Activated T-cell treated with anti-CD3 and anti-CD28 coated beads, Interleukin-2, amount 50 U/mL, for 24 hours (primary cell): ENCODE results near the gene DFFA.
A peak's percentile ranks its signal among the peaks of the same experiment; 100 is the strongest.
"Not testable (repeated sequence)": the region's sequence is repeated elsewhere in the genome, so short reads cannot be mapped to it uniquely, and the experiment has no call there.

Source experiments
- DNase-seq: peaks from one replicate; pipeline ENCODE4 v3.0.0-alpha.2; 2020
- H3K27ac Mint-ChIP-seq: 2 replicates; pipeline ENCODE4 v1.8.0; 2020; ENCODE audit warnings: mild to moderate bottlenecking, mixed read lengths
- H3K27me3 Mint-ChIP-seq: 2 replicates; pipeline ENCODE4 v1.8.0; 2020; ENCODE audit warnings: mixed read lengths
- H3K36me3 Mint-ChIP-seq: 2 replicates; pipeline ENCODE4 v1.8.0; 2020; ENCODE audit warnings: low read depth, mixed read lengths
- H3K4me1 Mint-ChIP-seq: 2 replicates; pipeline ENCODE4 v1.8.0; 2020; ENCODE audit warnings: low read depth, mixed read lengths
- H3K4me3 Mint-ChIP-seq: 2 replicates; pipeline ENCODE4 v1.8.0; 2020; ENCODE audit warnings: mild to moderate bottlenecking, moderate library complexity, mixed read lengths
- H3K9me3 Mint-ChIP-seq: 2 replicates; pipeline ENCODE4 v1.8.0; 2020; ENCODE audit warnings: mixed read lengths

Gene DFFA

DNA sequence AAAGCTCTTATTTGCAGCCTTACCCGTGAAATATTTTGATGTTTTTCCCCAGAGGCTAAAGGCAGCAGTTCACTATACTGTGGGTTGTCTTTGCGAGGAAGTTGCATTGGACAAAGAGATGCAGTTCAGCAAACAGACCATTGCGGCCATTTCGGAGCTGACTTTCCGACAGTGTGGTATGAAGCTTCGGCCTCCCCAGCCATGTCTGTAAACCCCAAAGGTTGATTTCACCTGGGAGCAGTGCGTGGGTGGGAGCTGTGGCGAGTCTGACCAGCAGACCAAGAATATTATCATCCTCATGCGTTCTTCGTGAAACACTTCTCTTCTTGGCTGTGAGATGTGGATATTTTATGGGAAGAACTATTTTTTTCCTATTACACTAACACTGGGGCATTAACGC, 38.5 kb downstream of the DFFA start:
- Mint-ChIP-seq H3K4me1 (peaks cover 27% of the 10 kb centered on the region), H3K4me3 (no peak overlapping the region), H3K9me3 (no peaks in the 10 kb centered on the region), H3K27me3 (no peaks in the 10 kb centered on the region), H3K36me3 (peaks cover 31% of the 10 kb centered on the region), H3K27ac (no peak overlapping the region)
- DNase-seq = no peak

DNA sequence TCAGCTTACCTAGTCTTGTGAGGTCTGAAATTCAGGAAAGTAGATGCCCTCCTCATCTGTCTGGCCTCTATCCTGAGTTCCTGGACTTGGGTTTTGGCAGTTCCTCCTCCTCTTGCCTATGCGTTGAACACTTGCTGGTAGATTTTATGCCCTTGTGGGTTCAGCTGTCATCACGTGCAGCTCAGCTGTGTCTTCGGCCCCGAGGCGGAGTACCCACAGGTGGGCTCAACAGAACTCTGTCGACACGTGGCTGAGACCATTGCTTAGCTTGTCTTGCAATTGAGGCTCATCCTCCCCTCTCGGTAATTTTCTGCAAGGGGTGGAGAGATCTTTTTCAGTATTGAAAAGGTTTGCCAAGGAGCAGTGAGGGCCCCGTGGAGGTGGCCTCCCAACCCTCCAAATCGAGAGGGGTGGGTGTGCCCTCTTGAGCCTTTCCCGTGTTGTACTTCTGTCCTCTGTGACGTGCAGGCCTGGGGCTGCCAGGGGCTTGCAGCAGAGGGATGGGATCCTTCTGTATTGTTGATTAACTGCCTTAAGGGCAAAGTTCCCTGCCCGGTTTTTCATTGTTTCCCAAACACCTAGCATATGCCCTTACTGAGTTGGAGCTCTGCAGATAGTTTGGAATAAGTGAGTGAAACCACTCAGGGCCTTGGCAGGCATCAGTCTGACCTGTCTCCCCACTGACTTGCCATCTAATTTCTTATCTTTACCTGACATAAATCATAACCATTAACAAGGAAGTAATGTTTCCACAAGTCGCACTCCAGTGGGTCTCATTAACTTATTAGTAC, 39.2 kb downstream of the DFFA start:
- H3K27ac Mint-ChIP-seq = no peak overlapping the region
- H3K4me1 Mint-ChIP-seq = peaks cover 30% of the 10 kb centered on the region
- no peaks in the 10 kb centered on the region for H3K9me3 Mint-ChIP-seq
- H3K36me3 Mint-ChIP-seq = peaks cover 27% of the 10 kb centered on the region
- H3K4me3 Mint-ChIP-seq = no peak overlapping the region
- no peaks in the 10 kb centered on the region for H3K27me3 Mint-ChIP-seq
- DNase-seq = no peak

DNA sequence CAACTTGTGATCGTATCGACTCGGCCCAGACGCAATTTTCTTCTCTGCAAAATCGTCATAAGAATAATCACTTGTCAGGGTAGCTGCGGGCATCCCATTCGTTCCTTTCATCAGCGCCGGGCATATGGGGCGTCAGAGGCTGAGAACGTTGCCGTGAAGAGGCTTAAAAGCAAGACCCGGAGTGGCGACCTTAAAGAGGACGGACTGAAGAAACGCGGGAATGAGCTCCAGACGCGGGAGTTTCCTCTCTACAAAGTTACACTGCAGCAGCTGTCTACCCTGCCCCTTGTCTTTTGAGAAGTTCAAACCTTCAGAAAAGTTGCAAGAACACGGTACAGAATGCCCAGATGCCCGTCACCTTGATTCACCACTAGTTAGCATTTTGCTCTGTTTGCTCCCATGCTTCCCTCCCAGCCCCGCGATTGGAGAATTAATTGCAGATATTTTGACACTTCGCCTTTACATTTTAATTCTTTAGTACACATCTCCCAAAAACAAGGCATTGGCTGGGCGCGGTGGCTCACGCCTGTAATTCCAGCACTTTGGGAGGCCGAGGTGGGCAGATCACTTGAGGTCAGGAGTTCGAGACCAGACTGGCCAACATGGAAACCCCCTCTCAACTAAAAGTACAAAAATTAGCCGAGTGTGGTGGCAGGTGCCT, 41.1 kb downstream of the DFFA start:
- peak overlapping the region; percentile 92 for H3K4me3 Mint-ChIP-seq
- peaks cover 34% of the 10 kb centered on the region for H3K4me1 Mint-ChIP-seq
- H3K9me3 Mint-ChIP-seq = no peaks in the 10 kb centered on the region
- H3K27me3 Mint-ChIP-seq = no peaks in the 10 kb centered on the region
- peak overlapping the region; percentile 98 for H3K27ac Mint-ChIP-seq
- peaks cover 21% of the 10 kb centered on the region for H3K36me3 Mint-ChIP-seq
- DNase-seq = no peak

DNA sequence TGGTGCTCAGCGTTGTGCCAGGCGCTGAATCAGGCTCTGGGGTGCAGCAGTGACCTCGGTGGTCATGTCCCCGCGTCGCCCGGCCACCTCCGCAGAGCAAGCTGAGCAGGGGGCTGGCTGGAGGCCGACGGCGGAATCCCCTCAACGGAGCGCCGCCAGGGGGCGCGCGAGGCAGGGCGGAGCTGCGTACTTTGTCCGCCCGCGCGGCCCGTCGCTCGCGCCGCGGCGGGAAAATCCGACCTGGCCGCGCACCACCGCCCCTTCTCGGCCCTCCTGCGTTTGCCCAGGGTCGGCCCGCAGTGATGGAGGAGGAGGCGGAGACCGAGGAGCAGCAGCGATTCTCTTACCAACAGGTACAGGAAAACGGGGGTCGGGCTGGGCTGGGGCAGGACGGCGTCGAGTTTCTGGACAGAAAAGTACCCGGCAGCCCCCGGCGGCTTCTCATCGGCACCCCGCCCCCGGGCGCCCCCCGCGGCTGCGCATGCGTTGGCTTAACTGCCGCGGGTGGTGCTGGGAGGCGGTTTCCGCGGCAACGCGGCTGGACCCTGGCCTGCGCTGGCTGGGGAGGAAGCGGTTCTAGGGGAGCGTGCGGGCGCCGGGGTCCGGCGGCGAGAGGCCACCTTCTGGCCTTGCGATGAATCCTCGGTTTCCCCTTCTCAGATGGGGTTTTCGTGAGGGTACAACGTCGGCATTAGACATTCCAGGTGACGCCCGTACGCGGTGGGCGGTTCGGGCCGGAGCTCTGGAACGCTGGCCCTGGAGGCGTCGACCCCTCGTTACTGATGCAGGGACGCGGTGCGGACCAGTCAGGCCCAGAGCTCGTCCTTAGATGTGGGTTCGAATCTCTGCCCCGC, 41.9 kb downstream of the DFFA start, which contains the start of gene CENPS:
TSS of gene CENPS (plus strand) at position 218 of the 854 bp plus-strand sequence. CDS start at position 303, 85 bp downstream.
- Mint-ChIP-seq H3K4me1 (peaks cover 34% of the 10 kb centered on the region), H3K9me3 (no peaks in the 10 kb centered on the region), H3K4me3 (peak within 1 kb of the TSS; percentile 92), H3K27me3 (no peaks in the 10 kb centered on the region), H3K27ac (peak within 1 kb of the TSS; percentile 98), H3K36me3 (peaks cover 21% of the 10 kb centered on the region)
- peak; percentile 97 for DNase-seq

DNA sequence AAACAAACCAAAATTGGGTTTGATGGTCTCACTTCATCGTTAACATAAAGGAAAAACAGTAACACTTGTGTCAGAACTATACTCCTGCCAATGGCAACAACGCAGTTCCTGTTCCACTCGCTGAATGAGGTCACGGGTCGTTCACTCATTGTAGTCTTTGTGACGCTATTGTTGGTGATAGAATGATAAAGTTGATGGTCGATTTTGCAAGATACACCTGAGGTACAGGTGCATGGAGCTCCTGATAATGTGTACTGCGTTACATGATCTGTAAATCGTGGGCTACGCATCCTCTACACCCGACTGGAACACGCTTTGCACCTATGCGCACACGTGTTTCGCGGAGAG, 42.5 kb downstream of the DFFA start:
- Mint-ChIP-seq H3K36me3 (peaks cover 15% of the 10 kb centered on the region), H3K9me3 (no peaks in the 10 kb centered on the region), H3K27ac (peak overlapping the region; percentile 98), H3K4me1 (peaks cover 34% of the 10 kb centered on the region), H3K4me3 (peak overlapping the region; percentile 92), H3K27me3 (no peaks in the 10 kb centered on the region)
- peak; percentile 35 for DNase-seq

DNA sequence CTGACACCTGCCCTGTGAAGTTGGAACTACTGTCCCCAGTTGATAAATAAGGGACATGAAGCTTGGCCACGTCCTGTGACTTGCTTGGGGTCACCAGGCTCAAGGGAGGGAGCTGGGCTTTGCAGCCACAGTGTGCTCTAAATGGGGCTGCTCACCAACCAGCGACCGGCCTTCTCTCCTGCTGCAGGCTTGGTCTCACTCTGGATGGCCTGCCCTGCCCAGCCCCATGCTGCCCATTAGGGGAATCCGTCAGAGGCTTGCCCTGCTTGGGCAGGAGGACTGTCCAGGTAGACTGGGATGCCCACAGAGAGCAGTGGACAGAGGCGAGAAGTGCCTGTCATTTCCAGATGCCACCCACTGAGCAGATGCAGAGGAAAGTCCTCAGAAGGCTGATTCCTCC, 43.3 kb downstream of the DFFA start:
- Mint-ChIP-seq H3K27ac (no peak overlapping the region), H3K9me3 (no peaks in the 10 kb centered on the region), H3K36me3 (peaks cover 15% of the 10 kb centered on the region), H3K4me3 (no peak overlapping the region), H3K27me3 (no peaks in the 10 kb centered on the region), H3K4me1 (peaks cover 34% of the 10 kb centered on the region)
- no peak for DNase-seq

DNA sequence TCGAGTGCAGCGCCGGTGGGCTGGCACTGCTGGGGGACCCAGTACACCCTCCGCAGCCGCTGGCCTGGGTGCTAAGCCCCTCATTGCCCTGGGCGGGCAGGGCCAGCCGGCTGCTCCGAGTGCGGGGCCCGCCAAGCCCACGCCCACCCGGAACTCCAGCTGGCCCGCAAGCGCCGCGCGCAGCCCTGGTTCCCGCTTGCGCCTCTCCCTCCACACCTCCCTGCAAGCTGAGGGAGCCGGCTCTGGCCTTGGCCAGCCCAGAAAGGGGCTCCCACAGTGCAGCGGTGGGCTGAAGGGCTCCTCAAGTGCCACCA, 45.8 kb downstream of the DFFA start:
- H3K9me3 Mint-ChIP-seq, H3K27me3 Mint-ChIP-seq, H3K4me3 Mint-ChIP-seq, DNase-seq, H3K27ac Mint-ChIP-seq: not testable (repeated sequence)
- H3K4me1 Mint-ChIP-seq = peaks cover 22% of the 10 kb centered on the region
- peaks cover 20% of the 10 kb centered on the region for H3K36me3 Mint-ChIP-seq

DNA sequence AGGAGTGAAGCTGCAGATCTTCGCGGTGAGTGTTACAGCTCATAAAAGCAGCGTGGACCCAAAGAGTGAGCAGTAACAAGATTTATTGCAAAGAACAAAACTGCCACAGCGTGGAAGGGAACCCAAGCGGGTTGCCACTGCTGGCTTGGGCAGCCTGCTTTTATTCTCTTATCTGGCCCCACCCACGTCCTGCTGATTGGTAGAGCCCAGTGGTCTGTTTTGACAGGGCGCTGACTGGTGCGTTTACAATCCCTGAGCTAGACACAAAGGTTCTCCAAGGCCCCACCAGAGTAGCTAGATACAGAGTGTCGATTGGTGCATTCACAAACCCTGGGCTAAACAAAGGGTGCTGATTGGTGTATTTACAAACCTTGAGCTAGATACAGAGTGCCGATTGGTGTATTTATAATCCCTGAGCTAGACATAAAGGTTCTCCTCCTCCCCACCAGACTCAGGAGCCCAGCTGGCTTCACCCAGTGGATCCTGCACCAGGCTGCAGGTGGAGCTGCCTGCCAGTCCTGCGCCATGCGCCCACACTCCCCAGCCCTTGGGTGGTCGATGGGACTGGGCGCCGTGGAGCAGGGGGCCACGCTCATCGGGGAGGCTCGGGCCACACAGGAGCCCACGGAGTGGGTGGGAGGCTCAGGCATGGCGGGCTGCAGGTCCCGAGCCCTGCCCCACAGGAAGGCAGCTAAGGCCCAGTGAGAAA, 46.3 kb downstream of the DFFA start:
- DNase-seq, H3K9me3 Mint-ChIP-seq, H3K27ac Mint-ChIP-seq, H3K27me3 Mint-ChIP-seq, H3K4me3 Mint-ChIP-seq: not testable (repeated sequence)
- H3K4me1 Mint-ChIP-seq = peaks cover 17% of the 10 kb centered on the region
- H3K36me3 Mint-ChIP-seq = peaks cover 21% of the 10 kb centered on the region

DNA sequence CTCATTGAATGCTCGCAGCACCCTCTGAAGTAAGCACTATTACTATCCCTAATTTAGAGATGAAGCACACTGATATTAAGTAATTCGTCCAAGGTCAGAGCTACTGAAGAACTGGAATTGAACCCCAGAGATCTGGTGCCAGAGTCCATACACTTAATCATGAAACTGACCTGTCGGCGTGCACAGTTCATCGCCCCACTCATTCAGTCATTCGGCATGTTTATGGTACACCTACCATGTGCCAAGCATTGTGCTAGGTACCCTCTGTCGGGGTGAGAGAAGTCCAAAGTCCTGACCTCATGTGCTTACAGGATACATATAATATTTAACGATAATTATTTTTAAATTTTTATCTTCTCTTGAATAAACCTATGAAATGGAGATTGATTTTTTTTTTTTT, 47.7 kb downstream of the DFFA start:
- H3K4me3 Mint-ChIP-seq = no peak overlapping the region
- peaks cover 10% of the 10 kb centered on the region for H3K4me1 Mint-ChIP-seq
- no peaks in the 10 kb centered on the region for H3K27me3 Mint-ChIP-seq
- H3K36me3 Mint-ChIP-seq = peaks cover 29% of the 10 kb centered on the region
- H3K9me3 Mint-ChIP-seq = no peaks in the 10 kb centered on the region
- no peak for DNase-seq
- H3K27ac Mint-ChIP-seq = no peak overlapping the region

DNA sequence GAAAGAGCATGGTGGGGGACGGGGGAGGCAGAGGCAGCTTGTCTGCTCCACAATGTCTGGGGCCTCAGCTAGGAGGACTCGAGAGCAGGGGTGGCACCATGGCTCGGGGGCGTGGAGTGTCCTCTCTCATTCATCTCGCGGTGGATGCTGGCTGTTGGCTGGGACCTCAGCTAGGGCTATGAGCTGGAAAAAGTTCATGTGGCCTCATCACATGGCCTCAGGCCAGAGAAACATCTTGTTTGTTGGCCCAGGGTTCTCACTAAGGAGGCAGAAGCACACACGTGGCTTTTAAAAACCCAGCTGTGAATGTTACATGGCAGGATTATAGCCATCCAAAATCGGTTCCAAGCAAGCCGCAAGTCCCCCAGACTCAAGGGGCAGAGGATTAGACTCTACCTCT, 48.3 kb downstream of the DFFA start:
- Mint-ChIP-seq H3K4me3 (no peak overlapping the region), H3K27me3 (no peaks in the 10 kb centered on the region), H3K36me3 (peaks cover 35% of the 10 kb centered on the region), H3K4me1 (peaks cover 7% of the 10 kb centered on the region), H3K9me3 (no peaks in the 10 kb centered on the region), H3K27ac (no peak overlapping the region)
- DNase-seq = no peak

DNA sequence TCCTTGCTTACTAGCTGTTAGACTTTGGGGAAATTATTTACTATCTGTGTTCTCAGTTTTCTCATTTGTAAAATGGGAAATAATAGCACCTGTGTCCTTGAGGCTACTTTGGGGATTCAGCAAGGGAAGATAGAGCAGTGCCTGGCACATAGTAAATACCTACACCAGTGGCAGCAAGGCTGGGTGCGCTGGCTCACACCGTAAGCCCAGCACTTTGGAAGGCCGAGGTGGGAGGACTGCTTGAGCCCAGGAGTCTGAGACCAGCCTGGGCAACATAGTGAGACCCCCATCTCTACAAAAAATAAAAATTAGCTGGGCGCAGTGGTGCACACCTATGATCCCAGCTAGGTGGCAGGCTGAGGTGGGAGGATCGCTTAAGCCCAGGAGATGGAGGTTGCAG, 50.7 kb downstream of the DFFA start:
- Mint-ChIP-seq H3K4me3 (no peak overlapping the region), H3K27ac (no peak overlapping the region), H3K36me3 (peaks cover 57% of the 10 kb centered on the region), H3K4me1 (no peaks in the 10 kb centered on the region), H3K9me3 (no peaks in the 10 kb centered on the region), H3K27me3 (no peaks in the 10 kb centered on the region)
- no peak for DNase-seq

DNA sequence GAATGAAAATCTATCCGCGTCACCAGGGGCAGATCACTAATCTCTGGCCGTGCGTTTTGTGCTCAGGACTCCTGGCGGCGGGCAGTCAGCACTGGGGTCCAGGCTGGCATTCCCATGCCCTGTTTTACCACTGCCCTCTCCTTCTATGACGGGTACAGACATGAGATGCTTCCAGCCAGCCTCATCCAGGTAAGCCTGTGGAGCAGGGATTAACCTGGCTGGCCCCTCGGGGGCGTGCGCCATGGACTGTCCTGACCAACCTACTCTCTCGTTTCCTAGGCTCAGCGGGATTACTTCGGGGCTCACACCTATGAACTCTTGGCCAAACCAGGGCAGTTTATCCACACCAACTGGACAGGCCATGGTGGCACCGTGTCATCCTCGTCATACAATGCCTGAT, 53.0 kb downstream of the DFFA start:
- H3K27me3 Mint-ChIP-seq = no peaks in the 10 kb centered on the region
- no peak overlapping the region for H3K27ac Mint-ChIP-seq
- peaks cover 78% of the 10 kb centered on the region for H3K36me3 Mint-ChIP-seq
- no peak for DNase-seq
- H3K9me3 Mint-ChIP-seq = no peaks in the 10 kb centered on the region
- no peak overlapping the region for H3K4me3 Mint-ChIP-seq
- peaks cover 8% of the 10 kb centered on the region for H3K4me1 Mint-ChIP-seq

DNA sequence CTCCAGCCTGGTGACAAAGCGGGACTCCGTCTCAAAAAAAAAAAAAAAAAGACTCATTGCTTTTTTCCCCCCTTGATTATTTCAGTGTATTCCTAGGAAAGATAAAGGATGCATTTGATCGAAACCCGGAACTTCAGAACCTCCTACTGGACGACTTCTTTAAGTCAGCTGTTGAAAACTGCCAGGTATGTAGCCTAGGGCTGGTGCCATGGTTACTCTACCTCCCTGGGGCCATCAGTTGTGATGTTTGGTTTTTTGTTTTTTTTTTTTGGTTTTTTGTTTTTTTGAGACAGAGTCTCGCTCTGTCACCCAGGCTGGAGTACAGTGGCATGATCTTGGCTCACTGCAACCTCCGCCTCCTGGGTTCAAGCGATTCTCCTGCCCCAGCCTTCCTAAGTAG, 53.6 kb downstream of the DFFA start:
- not testable (repeated sequence) for H3K27ac Mint-ChIP-seq, H3K9me3 Mint-ChIP-seq, H3K4me3 Mint-ChIP-seq, DNase-seq, H3K27me3 Mint-ChIP-seq, H3K4me1 Mint-ChIP-seq
- H3K36me3 Mint-ChIP-seq = peaks cover 84% of the 10 kb centered on the region

DNA sequence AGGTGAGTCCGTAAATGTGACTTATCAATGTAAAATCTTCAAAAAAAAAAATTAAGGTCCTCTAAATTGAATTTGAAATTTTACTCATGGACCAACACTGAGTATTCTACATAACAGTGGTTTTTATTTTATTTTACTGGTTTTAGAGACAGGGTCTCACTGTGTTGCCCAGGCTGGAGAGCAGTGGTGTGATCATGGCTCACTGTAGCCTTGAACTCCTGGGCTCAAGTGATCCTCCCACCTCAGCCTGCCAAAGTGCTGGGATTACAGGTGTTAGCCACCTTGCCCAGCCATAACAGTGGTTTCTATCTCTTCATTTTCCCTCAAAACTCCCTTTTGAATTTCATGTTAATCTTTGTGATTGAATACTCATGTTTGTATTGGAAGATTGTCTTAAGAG, 56.4 kb downstream of the DFFA start:
- Mint-ChIP-seq H3K36me3 (peaks cover 96% of the 10 kb centered on the region), H3K27ac (peak overlapping the region; percentile 78)
- not testable (repeated sequence) for H3K27me3 Mint-ChIP-seq, DNase-seq, H3K4me3 Mint-ChIP-seq, H3K9me3 Mint-ChIP-seq, H3K4me1 Mint-ChIP-seq
